Mammary epithelial cell (primary cell): ENCODE results near the gene ENTHD1.

Experiments
- CTCF ChIP-seq, 2 donors: IDR thresholded peaks in 1 of 2; conservative IDR thresholded peaks in 1 of 2; 2 replicates each; pipeline ENCODE4 v1.5.1; 2011 to 2012; ENCODE audit warnings: inconsistent platforms in 2 of 2, low read length in 2 of 2, mild to moderate bottlenecking in 2 of 2, control low read depth in 1 of 2, low read depth in 1 of 2; ENCODE audit not compliant: insufficient read depth in 1 of 2; ENCODE audit errors: extremely low read depth in 1 of 2
- EZH2 ChIP-seq: IDR thresholded peaks from 2 replicates; pipeline ENCODE4 v1.6.1; 2012; ENCODE audit warnings: low read length, inconsistent platforms, borderline replicate concordance

- TF ChIP-seq CTCF (conservative IDR thresholded peaks at IDR 0.05 in 1 of 2, IDR thresholded peaks at IDR 0.05 in 1 of 2; ENCODE audit: extremely low read depth in 1 of 2, insufficient read depth in 1 of 2, low read depth in 1 of 2, low read length in 2 of 2) = no peak
- no peak for TF ChIP-seq EZH2
Measured at GRCh38 chr22:39745789-39746188, 147.8 kb downstream of the ENTHD1 start.
